Measurements from ENCODE around the gene XXYLT1.
A peak's percentile ranks its signal among the peaks of the same experiment; 100 is the strongest.

XXYLT1 gene

GRCh38 chr3:195102609-195103467 lies 168.1 kb downstream of the XXYLT1 start (continued):
- TF ChIP-seq ZNF248 (tag by site-specific recombination; IDR thresholded peaks at IDR 0.05) (no peak), ZNF335 (tag by site-specific recombination; conservative IDR thresholded peaks at IDR 0.05) (no peak), ZNF510 (tag by site-specific recombination; IDR thresholded peaks at IDR 0.05; ENCODE audit: insufficient replicate concordance) (no peak), ZNF423 (tag by site-specific recombination; IDR thresholded peaks at IDR 0.05) (no peak), ZNF777 (tag by site-specific recombination; IDR thresholded peaks at IDR 0.05; ENCODE audit: borderline replicate concordance) (no peak), ZNF521 (tag by site-specific recombination; IDR thresholded peaks at IDR 0.05) (no peak), SCRT1 (tag by site-specific recombination; IDR thresholded peaks at IDR 0.05; ENCODE audit: borderline replicate concordance) (no peak), ZNF658 (tag by site-specific recombination; IDR thresholded peaks at IDR 0.05) (no peak), ZNF391 (tag by site-specific recombination; IDR thresholded peaks at IDR 0.05; ENCODE audit: borderline replicate concordance, low read depth) (peak; percentile 50; the same call in 1 of the 2 replicates), ZBTB8A (tag by site-specific recombination; IDR thresholded peaks at IDR 0.05) (peak; percentile 91), ZNF544 (tag by site-specific recombination; IDR thresholded peaks at IDR 0.05) (no peak), ATF2 (tag by site-specific recombination; IDR thresholded peaks at IDR 0.05; ENCODE audit: low read depth) (peak; percentile 53; the same call in 1 of the 2 replicates), ZNF623 (tag by site-specific recombination; IDR thresholded peaks at IDR 0.05) (peak; percentile 10; the same call in 1 of the 2 replicates), ZNF76 (tag by site-specific recombination; IDR thresholded peaks at IDR 0.05; ENCODE audit: borderline replicate concordance, low read depth) (no peak), ZNF114 (tag by site-specific recombination; IDR thresholded peaks at IDR 0.05) (no peak), ZNF274 (IDR thresholded peaks at IDR 0.05; ENCODE audit: low read length) (no peak), ZNF274 (tag by site-specific recombination; IDR thresholded peaks at IDR 0.05; ENCODE audit: borderline replicate concordance) (no peak), ZNF624 (tag by site-specific recombination; IDR thresholded peaks at IDR 0.05) (no peak), ZBTB48 (tag by site-specific recombination; IDR thresholded peaks at IDR 0.05) (no peak), ZNF350 (tag by site-specific recombination; IDR thresholded peaks at IDR 0.05) (no peak), INSM2 (tag by site-specific recombination; IDR thresholded peaks at IDR 0.05) (peak; percentile 92), ZNF639 (tag by site-specific recombination; IDR thresholded peaks at IDR 0.05) (peak; percentile 87), TSHZ1 (tag by site-specific recombination; IDR thresholded peaks at IDR 0.05; ENCODE audit: borderline replicate concordance) (peak; percentile 19; the same call in 1 of the 2 replicates), ZNF792 (tag by site-specific recombination; IDR thresholded peaks at IDR 0.05) (no peak), ZNF2 (tag by site-specific recombination; IDR thresholded peaks at IDR 0.05) (peak; percentile 69; the same call in 1 of the 2 replicates), ZNF157 (tag by site-specific recombination; IDR thresholded peaks at IDR 0.05) (no peak), ZFP41 (tag by site-specific recombination; IDR thresholded peaks at IDR 0.05; ENCODE audit: borderline replicate concordance) (no peak), BCL11A (tag by site-specific recombination; IDR thresholded peaks at IDR 0.05; ENCODE audit: low read depth) (peak; percentile 30; the same call in 1 of the 2 replicates), ZNF266 (tag by site-specific recombination; IDR thresholded peaks at IDR 0.05; ENCODE audit: low read depth) (no peak), ZNF23 (tag by site-specific recombination; IDR thresholded peaks at IDR 0.05; ENCODE audit: borderline replicate concordance) (no peak)
- TF ChIP-seq, protein P1, sequence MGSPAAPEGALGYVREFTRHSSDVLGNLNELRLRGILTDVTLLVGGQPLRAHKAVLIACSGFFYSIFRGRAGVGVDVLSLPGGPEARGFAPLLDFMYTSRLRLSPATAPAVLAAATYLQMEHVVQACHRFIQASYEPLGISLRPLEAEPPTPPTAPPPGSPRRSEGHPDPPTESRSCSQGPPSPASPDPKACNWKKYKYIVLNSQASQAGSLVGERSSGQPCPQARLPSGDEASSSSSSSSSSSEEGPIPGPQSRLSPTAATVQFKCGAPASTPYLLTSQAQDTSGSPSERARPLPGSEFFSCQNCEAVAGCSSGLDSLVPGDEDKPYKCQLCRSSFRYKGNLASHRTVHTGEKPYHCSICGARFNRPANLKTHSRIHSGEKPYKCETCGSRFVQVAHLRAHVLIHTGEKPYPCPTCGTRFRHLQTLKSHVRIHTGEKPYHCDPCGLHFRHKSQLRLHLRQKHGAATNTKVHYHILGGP (tag by site-specific recombination; IDR thresholded peaks at IDR 0.05) = no peak

All from HEK293 (cell line).